ENCODE results near the gene PNLIPRP3.
A peak's percentile ranks its signal among the peaks of the same experiment; 100 is the strongest.
"Not testable (repeated sequence)": the region's sequence is repeated elsewhere in the genome, so short reads cannot be mapped to it uniquely, and the experiment has no call there.

The PNLIPRP3 gene

DNA sequence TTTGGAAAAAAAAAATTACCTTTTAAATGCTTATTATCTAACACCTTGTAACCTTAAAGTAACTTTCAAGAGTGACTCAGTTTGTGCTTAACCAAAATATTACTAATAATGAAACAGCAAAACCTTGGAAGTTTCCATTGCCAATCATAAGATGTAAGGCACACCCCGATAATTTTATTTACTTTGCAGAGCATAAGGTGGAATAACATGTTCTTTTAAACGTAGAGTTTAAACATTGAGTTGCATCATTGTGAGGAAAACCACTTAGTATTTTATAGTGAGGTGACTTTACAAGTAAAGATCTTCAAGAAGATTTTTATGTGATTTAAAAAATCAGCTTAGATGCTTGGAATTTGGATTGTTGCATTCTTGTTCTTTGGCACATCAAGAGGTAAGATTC lies at the start of gene PNLIPRP3:
Gene PNLIPRP3, plus strand, starts transcription at position 177 of the 400 bp plus-strand sequence. Its CDS starts 166 bp downstream, at position 343.
- no peak for DNase-seq

DNA sequence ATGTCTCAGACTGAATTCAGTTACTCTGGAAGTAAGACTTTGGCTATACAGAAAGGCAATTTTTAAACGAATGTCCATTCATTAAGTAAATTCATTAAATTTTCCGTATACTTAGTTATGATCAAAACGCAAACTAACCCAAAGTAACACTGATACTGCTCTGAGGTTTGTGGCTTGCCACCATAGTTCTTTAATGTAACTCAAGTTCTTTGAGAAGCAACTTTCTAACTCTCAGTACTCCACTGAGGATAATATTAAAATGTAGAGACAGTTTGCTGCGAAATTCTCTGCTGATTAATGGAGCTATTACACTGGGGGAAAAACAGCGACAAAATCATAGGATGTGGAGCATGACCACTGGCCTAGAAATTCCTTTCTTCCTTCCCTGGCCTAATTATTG lies 45.4 kb upstream of the PNLIPRP3 start:
- DNase-seq = no peak

DNA sequence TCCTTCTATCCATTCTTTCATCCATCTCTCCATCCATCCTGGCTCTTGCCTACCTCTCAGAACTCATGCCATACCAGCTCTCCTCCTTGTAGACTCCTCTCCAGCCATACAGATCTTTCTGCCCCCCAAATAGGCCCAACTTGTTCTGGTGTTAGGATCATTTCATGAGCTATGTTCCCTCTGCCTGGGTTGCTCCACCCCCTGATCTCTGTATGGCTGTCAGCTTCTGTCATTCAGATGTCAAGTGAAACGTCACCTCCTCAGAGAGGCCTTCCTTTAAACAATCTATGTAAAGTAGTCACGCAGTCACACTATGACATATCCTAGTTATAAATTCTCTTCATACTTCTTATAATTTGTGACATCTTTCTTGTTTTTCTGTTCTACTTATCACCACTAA lies 42.3 kb upstream of the PNLIPRP3 start:
- no peak for DNase-seq

DNA sequence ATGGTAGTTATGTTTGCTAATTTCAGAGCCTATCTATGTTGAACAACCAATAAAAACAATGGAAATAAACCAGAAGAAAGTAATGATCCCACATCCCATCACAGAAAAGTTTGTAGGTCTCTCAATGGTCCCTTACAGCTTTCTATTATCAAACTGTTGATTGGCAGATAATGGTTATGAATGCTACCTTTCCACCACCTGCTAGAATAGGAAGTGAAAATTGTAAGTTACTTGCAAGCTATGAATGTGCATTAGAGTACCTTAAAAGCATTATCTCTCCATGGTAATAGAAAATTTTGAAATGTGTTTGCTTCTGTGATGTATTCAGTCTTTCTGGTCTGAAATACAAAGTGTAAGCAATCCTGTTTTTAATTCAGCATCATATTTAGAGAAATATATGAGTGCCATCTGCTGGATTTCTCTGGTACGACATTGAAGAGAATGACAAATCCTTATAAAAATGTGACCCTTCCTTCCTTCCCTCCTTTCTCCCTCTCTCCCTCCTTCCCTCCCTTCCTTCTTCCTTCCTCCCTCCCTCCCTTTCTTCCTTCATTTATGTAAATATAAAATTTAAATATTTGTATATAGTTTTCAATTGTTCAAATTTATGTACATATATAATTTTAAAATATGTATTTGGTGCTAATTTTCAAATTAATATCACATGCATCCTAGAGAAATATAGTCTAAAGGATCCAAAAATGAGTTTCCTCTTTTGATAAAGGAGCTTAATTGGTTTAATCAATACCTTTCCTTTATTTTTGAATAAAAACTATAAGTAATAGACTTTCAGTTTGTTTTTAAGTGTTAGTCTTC lies 41.4 kb upstream of the PNLIPRP3 start:
- DNase-seq = peak in 1 of 2 experiments; percentile 21

DNA sequence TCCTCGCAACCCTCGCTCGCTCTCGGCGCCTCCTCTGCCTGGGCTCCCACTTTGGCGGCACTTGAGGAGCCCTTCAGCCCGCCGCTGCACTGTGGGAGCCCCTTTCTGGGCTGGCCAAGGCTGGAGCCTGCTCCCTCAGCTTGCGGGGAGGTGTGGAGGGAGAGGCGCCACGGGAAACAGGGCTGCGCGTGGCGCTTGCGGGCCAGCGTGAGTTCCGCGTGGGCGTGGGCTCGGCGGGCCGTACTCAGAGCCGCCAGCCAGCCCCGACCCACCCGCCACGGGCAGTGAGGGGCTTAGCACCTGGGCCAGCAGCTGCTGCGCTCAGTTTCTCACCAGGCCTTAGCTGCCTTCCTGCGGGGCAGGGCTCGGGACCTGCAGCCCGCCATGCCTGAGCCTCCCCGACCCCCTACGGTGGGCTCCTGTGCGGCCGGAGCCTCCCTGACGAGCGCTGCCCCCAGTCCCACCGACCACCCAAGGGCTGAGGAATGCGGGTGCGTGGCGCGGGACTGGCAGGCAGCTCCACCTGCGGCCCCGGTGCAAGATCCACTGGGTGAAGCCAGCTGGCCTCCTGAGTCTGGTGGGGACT lies 34.3 kb upstream of the PNLIPRP3 start:
- DNase-seq = not testable (repeated sequence)

DNA sequence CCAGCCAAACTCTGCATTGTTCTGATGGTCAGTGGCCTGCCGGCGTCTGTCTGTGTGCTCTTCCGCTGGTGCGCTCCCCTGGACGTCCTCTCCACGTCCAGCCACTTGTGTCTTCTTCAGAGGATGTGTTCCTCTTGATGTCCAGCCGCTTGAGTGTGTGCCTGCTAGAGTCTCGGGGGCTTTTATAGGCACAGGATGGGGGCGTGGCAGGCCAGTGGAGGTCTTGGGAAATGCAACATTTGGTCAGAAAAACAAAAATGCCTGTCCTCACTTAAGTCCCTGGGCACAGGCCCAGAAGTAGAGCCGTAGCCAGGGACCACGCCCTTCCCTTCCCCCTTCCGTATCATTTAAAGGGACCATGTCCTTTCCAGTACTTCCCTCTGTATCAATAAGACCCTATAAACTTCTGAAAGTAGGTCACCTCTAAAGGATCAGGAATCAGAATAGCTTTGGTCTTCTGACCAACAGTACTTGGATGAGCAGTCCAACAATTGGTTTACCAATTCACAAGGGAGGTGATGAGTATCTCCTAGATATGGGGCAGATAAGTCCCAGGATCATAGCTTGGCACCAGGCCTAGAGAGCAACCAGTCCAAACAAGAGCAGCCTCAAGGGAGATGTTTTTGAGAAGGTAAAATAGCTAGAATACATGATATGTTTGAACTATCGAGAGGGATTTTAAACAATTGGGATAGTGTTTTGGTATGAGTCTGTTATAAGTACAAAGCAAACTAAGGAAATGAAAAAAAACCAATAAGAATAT lies 32.2 kb upstream of the PNLIPRP3 start:
- no peak for DNase-seq

DNA sequence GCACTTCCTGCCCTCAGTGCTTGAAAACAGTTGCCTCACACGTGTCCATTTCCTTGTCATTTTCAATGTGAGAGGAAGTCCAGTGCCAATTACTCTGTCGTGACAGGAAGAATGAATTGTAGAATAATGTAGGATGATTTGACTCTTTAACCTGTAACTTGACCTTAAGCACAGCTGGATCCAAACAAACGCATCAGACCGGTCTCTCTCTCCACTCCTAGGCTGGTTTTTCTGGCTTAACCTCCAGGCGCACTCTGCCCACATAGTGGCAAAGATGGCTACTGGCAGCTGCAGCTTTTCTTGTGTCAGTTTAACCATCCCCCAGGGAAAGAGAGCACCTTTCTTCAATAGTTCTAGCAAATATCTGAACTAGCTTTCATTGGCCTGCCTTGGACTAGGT lies 29.4 kb upstream of the PNLIPRP3 start:
- DNase-seq = no peak

DNA sequence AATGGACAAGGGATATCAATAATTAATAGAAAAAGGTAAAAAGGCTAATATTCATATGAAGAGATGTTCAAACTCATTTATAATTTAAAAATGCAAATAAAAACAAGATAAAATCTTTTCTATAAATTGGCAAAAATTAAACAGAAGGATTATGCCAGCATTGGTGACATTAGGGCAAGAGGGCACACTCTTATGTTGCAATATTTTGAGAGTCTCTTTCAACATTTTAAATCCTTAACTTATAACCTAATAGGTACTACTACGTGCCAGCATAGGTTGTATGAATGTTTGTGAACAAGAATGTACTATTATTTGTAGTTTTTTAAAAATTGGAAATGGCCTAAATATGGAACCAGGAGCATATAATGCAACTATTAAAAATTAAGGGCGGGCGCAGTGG lies 24.8 kb upstream of the PNLIPRP3 start:
- no peak for DNase-seq

DNA sequence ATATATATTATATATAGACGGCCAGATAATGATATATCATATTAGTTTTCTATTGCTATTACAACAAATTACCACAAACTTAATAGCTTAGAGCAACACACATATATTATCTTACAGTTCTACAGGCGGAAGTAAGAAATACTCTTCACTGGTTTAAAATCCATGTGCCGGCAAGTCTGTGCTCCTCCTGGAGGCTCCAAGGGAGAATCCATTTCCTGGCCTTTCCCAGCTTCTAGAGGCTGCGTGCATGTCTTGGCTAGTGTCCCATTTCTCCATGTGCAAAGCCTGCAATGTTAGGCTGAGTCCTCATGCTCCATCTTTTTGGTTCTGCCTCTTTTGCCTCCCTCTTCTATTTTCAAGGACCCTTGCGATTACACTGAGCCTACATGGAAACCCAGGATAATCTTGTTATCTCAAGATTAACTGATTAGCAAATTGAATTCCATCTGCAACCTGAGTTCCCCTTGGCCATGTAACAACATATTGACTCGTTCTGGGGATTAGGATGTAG lies 23.9 kb upstream of the PNLIPRP3 start:
- no peak for DNase-seq

DNA sequence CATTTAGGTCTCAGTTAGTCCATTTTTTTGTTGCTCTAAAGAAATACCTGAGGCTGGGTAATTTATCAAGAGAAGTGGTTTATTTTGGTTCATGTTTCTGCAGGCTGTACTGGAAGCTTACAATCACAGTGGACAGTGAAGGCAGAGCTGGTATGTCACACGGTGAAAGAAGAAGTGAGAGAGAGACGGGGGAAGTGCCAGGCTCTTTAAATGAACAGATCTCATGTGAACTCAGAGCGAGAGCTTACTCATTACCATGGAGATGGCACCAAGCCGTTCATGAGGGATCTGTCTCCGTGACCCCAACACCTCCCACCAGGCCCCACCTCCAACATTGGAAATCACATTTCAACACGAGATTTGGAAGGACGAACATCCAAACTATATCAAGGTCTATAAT lies 18.9 kb upstream of the PNLIPRP3 start:
- no peak for DNase-seq

DNA sequence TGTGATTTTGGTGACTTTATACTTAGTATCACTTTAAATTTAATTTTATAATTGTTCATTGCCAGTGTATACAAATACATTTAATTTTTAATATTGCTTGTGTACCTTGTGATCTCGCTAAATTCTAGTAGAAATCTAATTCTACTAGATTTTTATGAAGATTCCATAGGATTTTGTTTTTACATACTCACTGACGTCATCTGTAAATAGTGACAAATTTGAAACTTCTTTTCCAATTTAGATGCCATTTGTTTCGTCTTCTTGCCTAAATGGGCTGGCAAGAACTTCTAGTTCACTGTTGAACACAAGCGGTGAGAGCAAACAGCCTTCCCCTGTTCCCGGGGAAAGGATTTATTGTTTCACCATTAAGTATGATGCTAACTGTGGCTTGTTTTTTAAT lies 17.3 kb upstream of the PNLIPRP3 start:
- no peak for DNase-seq

DNA sequence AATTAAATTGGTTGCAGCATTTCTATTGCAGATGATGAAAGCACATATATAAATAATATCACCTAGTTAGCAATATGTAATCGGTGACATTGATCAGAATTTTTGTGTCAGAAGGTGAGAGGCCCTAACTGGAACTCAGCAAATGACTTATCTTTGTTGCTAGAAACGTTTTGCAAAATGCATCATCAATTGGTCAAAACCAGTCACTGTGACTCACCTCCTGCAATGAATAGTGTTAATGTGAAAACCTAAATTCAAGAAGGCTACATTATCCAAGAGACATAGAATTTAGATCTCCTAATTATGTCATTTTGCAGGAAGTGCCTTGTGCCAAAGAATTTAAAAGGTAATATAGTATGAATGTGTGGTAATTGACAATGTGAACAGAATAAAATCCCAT lies 9.8 kb upstream of the PNLIPRP3 start:
- DNase-seq = no peak

DNA sequence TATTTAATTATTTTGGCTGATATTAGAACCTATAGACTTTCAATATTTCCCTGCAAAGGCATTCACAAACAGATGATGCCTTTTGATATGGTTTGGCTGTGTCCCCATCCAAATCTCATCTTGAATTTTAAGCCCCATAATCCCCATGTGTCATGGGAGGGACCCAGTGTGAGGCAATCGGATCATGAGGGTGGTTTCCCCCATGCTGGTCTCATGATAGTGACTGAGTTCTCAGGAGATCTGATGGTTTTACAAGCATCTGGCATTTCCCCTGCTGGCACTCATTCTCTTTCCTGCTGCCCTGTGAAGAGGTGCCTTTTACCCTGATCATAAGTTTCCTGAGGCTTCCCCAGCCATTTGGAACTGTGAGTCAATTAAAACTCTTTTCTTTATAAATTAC lies 9.3 kb upstream of the PNLIPRP3 start:
- DNase-seq = no peak

DNA sequence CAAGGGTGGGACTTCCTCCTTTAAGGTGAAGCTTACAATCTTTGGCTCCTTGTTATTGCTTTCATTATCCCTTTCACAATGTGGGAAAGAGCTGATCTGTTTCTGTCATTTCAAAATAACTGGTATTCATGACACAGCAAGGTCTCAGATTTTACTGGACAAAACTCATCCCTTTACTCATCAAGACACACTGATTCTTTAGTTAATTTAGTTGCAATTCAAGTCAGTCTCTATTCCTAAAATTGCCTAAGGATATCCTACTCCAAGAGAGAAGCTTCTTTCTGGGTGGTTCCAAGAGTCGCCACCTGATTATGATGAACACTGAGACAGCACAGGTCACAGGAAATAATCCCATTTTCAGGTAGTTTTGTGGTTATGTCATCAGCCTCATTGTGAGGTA lies 5.8 kb upstream of the PNLIPRP3 start:
- no peak for DNase-seq

DNA sequence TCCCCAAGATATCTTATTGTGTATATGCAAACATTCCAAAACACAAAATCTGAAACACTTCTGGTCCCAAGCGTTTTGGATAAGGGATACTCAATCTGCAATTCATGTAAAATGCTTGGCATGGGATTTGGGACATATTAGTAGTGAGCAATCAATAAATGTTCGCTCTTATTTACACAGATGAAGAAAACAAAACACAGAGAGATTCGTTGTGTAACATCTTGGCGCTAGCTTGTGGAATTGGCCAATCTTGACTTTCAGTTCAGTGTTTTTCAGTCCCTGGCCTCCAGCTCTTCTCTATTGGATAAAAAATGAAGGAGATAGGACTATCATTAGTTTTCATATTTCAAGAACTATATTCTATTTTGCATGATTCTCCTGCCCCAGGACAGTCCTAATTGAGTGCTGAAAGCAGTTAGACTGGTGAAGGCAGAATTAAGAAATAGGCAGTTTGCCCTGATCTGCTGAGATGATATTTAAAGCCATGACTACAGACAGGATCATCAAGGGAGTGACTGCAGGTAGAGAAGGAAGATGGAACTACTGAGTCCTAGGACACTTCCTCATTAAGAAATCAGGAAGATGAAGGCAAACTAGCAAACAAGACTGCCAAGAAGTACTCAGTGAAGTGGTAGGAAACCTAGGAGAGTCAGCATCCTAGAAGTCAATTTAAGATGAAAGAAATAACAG lies 1.8 kb downstream of the PNLIPRP3 start:
- no peak for DNase-seq

DNA sequence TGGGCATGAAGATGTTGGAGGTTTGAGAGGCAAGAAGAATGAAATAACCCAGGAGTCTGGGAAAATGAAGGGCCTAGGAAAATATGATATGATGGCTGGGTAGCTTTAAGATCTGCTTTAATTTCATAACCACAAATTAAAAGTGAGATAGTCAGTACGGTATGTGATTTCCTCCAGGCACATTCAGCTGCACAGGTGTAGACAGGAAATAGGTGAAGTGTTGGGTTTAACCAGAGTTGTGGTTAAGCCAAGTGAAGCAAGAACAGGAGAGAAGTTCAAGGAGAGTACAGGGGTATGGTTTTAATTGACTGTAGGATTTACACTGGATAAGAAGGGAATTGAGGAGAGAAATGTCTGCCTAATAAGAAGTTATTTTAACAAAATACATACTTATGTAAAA lies 2.6 kb downstream of the PNLIPRP3 start:
- DNase-seq = no peak

DNA sequence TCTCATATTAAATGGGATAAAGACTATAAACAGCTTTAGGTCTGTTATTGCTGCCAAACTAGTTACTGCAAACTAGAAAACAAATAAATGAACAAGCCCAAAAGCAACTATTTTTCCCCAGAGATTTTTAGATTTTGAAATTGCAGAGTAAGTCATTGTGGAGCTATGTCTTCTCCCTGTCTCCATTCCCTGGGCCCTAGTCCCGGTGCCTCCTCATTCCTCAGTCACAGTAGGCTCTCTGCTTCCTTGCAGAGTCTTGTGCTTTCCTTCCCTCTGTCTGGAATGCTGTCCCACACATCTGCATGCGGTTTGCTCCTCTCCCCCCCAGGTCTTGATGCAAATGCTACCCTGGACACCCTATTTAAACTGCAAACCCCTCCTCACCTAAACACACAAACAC lies 4.0 kb downstream of the PNLIPRP3 start:
- no peak for DNase-seq

DNA sequence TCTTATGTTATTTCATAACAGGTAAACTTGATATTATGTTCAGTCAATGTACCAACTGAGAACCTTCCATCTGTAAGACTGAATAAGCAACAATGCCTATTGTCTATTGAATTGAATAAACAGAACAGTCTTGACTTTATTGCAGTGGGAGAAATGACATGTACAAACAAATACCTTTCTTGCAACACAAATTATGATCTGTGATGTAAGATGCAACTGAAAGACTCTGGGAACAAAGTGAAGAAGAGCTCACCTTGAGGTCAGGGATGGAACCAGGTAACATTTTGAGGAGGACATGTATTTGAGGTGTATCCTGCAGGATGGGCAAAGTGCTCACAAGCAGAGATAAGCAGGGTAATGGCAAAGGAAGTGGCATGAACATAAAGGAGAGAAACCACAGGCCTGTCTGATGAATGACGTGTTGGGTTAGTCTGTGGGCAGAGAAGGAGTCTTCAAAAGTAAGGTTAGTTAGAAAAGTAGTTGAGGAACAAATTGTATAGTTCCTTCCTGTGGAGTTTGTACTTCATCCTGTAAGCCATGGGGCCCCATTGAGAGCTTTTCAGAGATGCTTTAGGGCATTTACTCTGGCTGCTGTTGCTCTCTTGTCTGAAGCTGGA lies 9.5 kb downstream of the PNLIPRP3 start:
- DNase-seq = no peak

DNA sequence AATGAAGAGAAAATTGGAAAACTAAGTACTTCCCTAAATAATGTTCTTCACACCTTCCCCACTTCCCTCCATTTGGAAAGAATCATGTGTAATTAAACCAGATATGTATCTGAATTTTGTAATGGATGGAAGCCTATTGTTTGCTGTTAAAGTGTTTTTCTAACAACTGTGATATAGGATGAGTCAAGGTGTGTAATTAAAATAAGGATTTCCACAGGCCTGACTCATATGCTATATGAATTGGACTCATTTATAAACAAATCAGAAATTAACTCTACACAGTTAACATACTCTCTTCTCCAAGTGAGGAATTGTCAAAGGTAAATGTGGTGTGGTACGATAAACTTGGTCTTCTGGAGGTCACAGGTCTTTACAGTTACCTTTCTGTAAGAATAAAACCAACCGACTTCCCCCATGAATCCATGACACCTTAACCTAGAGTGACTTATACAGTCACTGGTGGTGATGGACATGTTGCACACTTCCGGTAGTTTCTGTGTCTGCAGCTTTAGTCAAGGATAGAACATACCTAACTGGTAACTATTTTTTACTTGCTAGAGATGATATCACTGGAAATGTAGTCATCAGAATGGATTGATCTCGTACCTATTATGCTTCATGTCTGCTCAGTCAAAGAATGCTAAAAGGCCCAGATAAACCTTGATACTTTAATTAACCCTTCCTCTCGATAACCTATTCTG lies 12.8 kb downstream of the PNLIPRP3 start:
- DNase-seq = no peak

DNA sequence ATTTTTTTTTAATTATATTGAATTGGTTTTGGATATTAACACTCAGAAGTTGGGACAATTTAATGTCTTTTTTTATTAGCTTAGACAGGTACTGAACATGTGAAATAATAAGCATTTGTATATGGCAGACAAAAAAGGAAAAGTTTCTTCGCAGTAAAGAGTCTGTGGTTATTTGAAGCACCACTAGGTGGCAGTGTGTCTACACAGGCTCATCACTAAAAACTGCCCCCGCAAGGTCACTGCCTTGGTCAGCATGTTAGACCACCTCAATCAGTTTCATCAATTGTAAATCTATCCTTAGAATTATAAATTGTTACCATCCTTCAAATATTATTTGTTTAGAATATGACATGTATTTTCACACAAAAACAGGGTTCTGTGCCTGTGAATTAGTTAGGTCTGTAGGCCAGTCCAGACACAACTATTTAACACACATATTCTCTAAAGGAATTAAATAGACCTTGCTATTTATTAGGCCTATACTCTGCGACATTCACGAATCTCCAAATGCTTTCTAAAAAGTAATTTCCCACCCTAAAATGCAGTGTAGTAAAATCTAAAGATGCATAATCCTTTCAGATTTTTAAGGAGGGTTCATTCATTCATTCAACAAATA lies 17.0 kb downstream of the PNLIPRP3 start:
- peak in 1 of 2 experiments; percentile 21 for DNase-seq

DNA sequence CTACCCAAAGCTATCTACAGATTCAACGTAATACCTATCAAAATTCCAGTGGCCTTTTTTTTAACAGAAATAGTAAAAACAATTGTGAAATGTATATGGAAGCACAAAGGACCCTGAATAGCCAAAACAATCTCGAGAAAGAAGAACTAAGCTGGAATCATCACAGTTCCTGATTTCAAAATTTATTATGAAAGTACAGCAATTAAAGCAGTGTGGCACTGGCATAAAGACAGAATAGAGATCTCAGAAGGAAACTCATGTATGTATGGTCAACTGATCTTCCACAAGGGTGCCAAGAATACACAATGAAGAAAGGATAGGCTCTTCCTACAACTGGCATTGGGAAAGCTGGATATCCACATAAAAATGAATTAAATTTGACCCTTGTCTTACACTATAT lies 23.2 kb downstream of the PNLIPRP3 start:
- peak in 1 of 2 experiments; percentile 10 for DNase-seq
